SK-N-MC (cell line): ENCODE results near the gene BEND7.

ENCODE experiments used
- EZH2 ChIP-seq: fragments of 200-600 bp; sonication (generic); IDR thresholded peaks from one replicate; pipeline ENCODE4 v1.6.1; 2017; ENCODE audit warnings: antibody characterized with exemption
- FOXP2 ChIP-seq: optimal IDR thresholded peaks from 2 replicates; pipeline ENCODE3; 2011; ENCODE audit warnings: mild to moderate bottlenecking, moderate library complexity; ENCODE audit not compliant: insufficient read depth; ENCODE audit errors: extremely low read length, control extremely low read depth
- POLR2AphosphoS5 ChIP-seq: IDR thresholded peaks from 2 replicates; pipeline ENCODE4 v1.6.1; 2012; ENCODE audit warnings: mild to moderate bottlenecking, low read depth, low read length, borderline replicate concordance

DNA sequence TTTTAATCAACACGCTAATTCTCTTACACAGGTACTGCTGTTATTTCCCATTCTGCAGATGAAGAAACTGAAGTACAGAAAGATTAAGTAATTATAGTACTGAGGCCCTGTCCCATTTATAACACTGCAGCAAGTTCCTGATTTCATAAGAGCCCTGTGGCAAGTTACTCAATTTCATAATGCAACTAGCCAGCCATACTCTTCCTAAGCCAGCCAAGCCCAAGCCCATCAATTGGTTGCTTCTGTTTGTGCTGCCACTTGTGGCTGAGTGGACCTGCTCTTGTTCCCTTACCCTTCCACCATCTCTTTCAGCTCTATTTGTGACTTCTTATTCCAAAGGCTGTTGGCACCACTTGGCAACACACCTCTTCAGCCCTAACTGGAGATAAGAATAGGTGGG lies 38.2 kb upstream of the BEND7 start:
- no peak for TF ChIP-seq POLR2AphosphoS5
- no peak for TF ChIP-seq EZH2
- no peak for TF ChIP-seq FOXP2
